Endodermal cell (in vitro differentiated cells): ENCODE measurements around the gene DCP2. TPM values are rescaled to one million over a fixed set of nuclear protein-coding genes. Genes with fewer than 3 reads are reported as not detected.

Experiments used
- DNase-seq: peaks from one replicate; pipeline ENCODE4 v3.0.0-alpha.2; 2017
- H3K27ac ChIP-seq: 2 replicates; pipeline ENCODE4 v1.5.1; 2013; ENCODE audit warnings: mild to moderate bottlenecking, low read depth, low read length, moderate library complexity
- H3K27me3 ChIP-seq: 2 replicates; pipeline ENCODE4 v1.6.1; 2013; ENCODE audit warnings: mild to moderate bottlenecking, low read length, moderate library complexity; ENCODE audit not compliant: insufficient read depth, control insufficient read depth, poor library complexity, severe bottlenecking
- H3K36me3 ChIP-seq: 2 replicates; pipeline ENCODE4 v1.7.0; 2013; ENCODE audit warnings: mild to moderate bottlenecking, low read length, moderate library complexity; ENCODE audit not compliant: control insufficient read depth, insufficient read depth
- H3K4me1 ChIP-seq: one replicate; pipeline ENCODE4 v1.7.0; 2013; ENCODE audit warnings: low read length; ENCODE audit not compliant: control insufficient read depth, insufficient read depth
- H3K4me3 ChIP-seq: 2 replicates; pipeline ENCODE4 v1.5.1; 2013; ENCODE audit warnings: mild to moderate bottlenecking, low read length, moderate library complexity
- H3K9ac ChIP-seq: 2 replicates; pipeline ENCODE4 v1.6.1; 2013; ENCODE audit warnings: mild to moderate bottlenecking, low read length, moderate library complexity; ENCODE audit not compliant: poor library complexity, severe bottlenecking; ENCODE audit errors: extremely low read depth
- H3K9me3 ChIP-seq: 2 replicates; pipeline ENCODE4 v1.6.1; 2013; ENCODE audit warnings: mild to moderate bottlenecking, low read length, moderate library complexity; ENCODE audit not compliant: control insufficient read depth
- H3K27ac Mint-ChIP-seq: 2 replicates; pipeline ENCODE4 v1.8.0; 2020; ENCODE audit warnings: mixed read lengths
- H3K27me3 Mint-ChIP-seq: 2 replicates; pipeline ENCODE4 v1.8.0; 2021; ENCODE audit warnings: mild to moderate bottlenecking, mixed read lengths; ENCODE audit not compliant: insufficient read depth
- H3K36me3 Mint-ChIP-seq: 2 replicates; pipeline ENCODE4 v1.8.0; 2020; ENCODE audit warnings: low read depth, mixed read lengths
- H3K4me1 Mint-ChIP-seq: 2 replicates; pipeline ENCODE4 v1.8.0; 2020; ENCODE audit warnings: mixed read lengths
- H3K4me3 Mint-ChIP-seq: 2 replicates; pipeline ENCODE4 v1.8.0; 2020; ENCODE audit warnings: mild to moderate bottlenecking, moderate library complexity, mixed read lengths
- H3K9me3 Mint-ChIP-seq: 2 replicates; pipeline ENCODE4 v1.8.0; 2020; ENCODE audit warnings: mild to moderate bottlenecking, mixed read lengths
- WGBS, 2 experiments: methylation state at CpG; one replicate each; pipeline versions ENCODE4 v1.1.5 to v1.1.7; 2013; ENCODE audit warnings: missing lambda C conversion rate in 2 of 2, mixed read lengths in 1 of 2; ENCODE audit not compliant: insufficient coverage in 1 of 2, insufficient read length in 1 of 2; 5-methylcytosine and 5-hydroxymethylcytosine counted together
- total RNA-seq, 2 donors: library from RNA; stranded (reverse); fragmentation: NEBNext Ultra II Directional in 1 of 2; extraction: Animal tissue kit (Norgen Biotek cat#: 25700) in 1 of 2; gene quantifications; 2 replicates in 1 of 2; 3 replicates in 1 of 2; pipeline ENCODE4 v1.2.1, GENCODE V29; 2021
- TF ChIP-seq, protein P1 (sequence below): fragments of 200-600 bp; sonication (generic); conservative IDR thresholded peaks from 2 replicates; pipeline ENCODE4 v1.5.0; 2021; ENCODE audit warnings: antibody characterized with exemption, mild to moderate bottlenecking

Gene DCP2
- total RNA-seq, 2 donors from 2014 or later: 152 to 154 TPM

DNA sequence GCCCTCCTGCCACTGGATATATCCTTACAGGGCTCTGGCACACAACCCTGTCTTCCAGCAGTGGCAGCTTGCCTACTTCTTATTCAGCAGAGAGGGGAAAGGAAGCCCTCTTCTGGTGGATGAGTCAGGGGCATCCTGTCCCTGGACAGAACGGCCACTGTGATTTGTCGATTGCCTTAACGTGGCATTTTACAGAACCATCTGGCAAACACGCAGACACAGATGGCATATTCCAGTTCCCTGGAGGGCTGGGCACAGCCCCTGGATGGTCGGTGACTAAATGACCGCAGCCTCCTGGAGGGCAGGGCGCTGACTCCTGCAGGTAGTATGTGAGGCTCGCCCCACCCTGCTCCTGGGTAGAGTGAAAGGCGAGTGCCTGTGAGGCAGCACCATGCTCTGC is 62.1 kb downstream of the DCP2 start:
- no peak overlapping the region for H3K4me3 ChIP-seq

DNA sequence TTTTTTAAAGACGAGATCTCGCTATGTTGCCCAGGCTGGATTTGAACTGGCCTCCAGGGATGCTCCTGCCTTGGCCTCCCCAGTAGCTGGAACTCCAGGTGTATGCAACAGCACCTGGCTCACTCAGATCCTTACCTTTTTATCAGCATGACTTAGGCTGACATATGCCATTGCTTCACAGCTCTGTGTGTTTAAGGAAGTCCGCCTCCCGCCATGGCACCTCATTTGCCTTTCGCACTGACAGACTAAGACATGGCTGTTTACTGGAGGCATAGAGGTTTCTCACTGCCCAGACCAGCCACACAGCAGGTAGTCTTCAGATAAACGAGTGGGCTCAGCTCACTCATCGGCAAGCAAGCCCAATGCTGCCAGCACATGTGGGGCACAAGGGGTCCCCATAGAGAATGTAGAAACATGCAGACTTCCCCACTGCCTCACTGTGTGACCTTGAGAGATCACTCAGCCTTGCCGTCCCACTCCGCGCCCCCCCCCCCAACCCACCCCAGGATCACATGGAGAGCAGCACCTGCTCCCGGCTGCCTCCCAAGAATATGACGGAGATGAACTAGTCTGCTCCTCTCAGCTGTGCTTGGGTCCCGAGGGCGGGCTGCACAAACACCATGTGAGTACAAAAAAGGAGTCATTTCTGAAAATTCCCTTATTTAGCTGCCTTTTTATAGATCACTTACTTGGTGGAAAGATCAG is 62.8 kb downstream of the DCP2 start:
- Histone ChIP-seq H3K9ac (no peak overlapping the region), H3K27me3 (no peaks in the 10 kb centered on the region), H3K4me3 (no peak overlapping the region), H3K36me3 (peaks cover 97% of the 10 kb centered on the region), H3K4me1 (no peaks in the 10 kb centered on the region), H3K9me3 (no peaks in the 10 kb centered on the region), H3K27ac (no peak overlapping the region)
- Mint-ChIP-seq H3K27me3 (no peaks in the 10 kb centered on the region), H3K36me3 (peaks cover 88% of the 10 kb centered on the region), H3K4me3 (no peak overlapping the region), H3K27ac (no peak overlapping the region), H3K4me1 (peaks cover 15% of the 10 kb centered on the region), H3K9me3 (no peaks in the 10 kb centered on the region)
- DNase-seq: peak; percentile 47
- WGBS, 2 experiments: 91 to 97% methylated on average over 9 to 14 of the region's 14 CpGs
- TF ChIP-seq, protein P1, sequence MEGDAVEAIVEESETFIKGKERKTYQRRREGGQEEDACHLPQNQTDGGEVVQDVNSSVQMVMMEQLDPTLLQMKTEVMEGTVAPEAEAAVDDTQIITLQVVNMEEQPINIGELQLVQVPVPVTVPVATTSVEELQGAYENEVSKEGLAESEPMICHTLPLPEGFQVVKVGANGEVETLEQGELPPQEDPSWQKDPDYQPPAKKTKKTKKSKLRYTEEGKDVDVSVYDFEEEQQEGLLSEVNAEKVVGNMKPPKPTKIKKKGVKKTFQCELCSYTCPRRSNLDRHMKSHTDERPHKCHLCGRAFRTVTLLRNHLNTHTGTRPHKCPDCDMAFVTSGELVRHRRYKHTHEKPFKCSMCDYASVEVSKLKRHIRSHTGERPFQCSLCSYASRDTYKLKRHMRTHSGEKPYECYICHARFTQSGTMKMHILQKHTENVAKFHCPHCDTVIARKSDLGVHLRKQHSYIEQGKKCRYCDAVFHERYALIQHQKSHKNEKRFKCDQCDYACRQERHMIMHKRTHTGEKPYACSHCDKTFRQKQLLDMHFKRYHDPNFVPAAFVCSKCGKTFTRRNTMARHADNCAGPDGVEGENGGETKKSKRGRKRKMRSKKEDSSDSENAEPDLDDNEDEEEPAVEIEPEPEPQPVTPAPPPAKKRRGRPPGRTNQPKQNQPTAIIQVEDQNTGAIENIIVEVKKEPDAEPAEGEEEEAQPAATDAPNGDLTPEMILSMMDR: no peak

More for the DNA sequence above, 62.1 kb downstream of the DCP2 start:
- H3K27me3 Mint-ChIP-seq: no peaks in the 10 kb centered on the region
- Histone ChIP-seq H3K9ac (no peak overlapping the region), H3K4me1 (no peaks in the 10 kb centered on the region), H3K36me3 (peaks cover 97% of the 10 kb centered on the region), H3K9me3 (no peaks in the 10 kb centered on the region), H3K27ac (no peak overlapping the region), H3K27me3 (no peaks in the 10 kb centered on the region)
- TF ChIP-seq, protein P1: peak; percentile 26
- H3K36me3 Mint-ChIP-seq: peaks cover 85% of the 10 kb centered on the region
- no peaks in the 10 kb centered on the region for H3K9me3 Mint-ChIP-seq
- WGBS, 2 experiments: 76 to 89% methylated on average over 5 to 9 of the region's 9 CpGs
- peaks cover 19% of the 10 kb centered on the region for H3K4me1 Mint-ChIP-seq
- no peak overlapping the region for H3K27ac Mint-ChIP-seq
- DNase-seq: no peak
- H3K4me3 Mint-ChIP-seq: no peak overlapping the region

DNA sequence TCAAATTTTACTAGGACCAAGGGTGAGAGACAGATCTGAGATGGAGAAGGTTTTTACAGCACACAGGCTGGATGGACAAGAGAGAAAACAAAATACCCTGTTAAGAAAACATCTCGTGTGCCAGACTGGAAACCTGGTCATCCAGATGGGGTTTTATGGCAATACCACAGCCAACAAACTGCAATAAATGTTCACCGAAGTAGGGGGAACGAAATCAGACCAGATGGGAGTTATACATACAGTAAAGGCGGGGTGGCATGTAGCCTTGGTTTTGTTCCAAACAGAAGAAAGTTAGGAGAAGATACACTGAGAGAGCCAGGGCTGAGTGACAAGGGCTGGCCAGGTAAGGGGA is 63.3 kb downstream of the DCP2 start:
- H3K36me3 ChIP-seq: peaks cover 95% of the 10 kb centered on the region
- H3K9ac ChIP-seq: no peak overlapping the region
- peak overlapping the region; percentile 22 for H3K27ac ChIP-seq
- no peaks in the 10 kb centered on the region for H3K27me3 ChIP-seq
- H3K4me3 Mint-ChIP-seq: no peak overlapping the region
- peaks cover 86% of the 10 kb centered on the region for H3K36me3 Mint-ChIP-seq
- no peak overlapping the region for H3K27ac Mint-ChIP-seq
- H3K4me3 ChIP-seq: no peak overlapping the region
- H3K9me3 ChIP-seq: no peaks in the 10 kb centered on the region
- no peaks in the 10 kb centered on the region for H3K27me3 Mint-ChIP-seq
- no peak for DNase-seq
- TF ChIP-seq, protein P1: no peak
- peaks cover 11% of the 10 kb centered on the region for H3K4me1 Mint-ChIP-seq
- H3K9me3 Mint-ChIP-seq: no peaks in the 10 kb centered on the region
- no peaks in the 10 kb centered on the region for H3K4me1 ChIP-seq
- 96 to 97% methylated on average over 4 of the region's 4 CpGs for WGBS, 2 experiments
